Astrocyte (in vitro differentiated cells and primary cell): ENCODE results near the gene EPHA6.

Source experiments
- CTCF ChIP-seq: IDR thresholded peaks from 2 replicates; pipeline ENCODE4 v1.5.1; 2011; ENCODE audit warnings: low read depth, mild to moderate bottlenecking, inconsistent platforms, low read length, moderate library complexity; ENCODE audit not compliant: insufficient read depth
- EZH2 ChIP-seq: IDR thresholded peaks from 2 replicates; pipeline ENCODE4 v1.6.1; 2012; ENCODE audit warnings: mild to moderate bottlenecking, low read length, inconsistent platforms; ENCODE audit not compliant: insufficient read depth

- TF ChIP-seq CTCF, result no peak
- TF ChIP-seq EZH2, result no peak
Measured at GRCh38 chr3:97301114-97301513, 486.7 kb downstream of the EPHA6 start.
